Pancreas (tissue), 10 donors: Measurements from ENCODE around the gene BAHCC1. TPM values are rescaled to one million over a fixed set of nuclear protein-coding genes. Genes with fewer than 3 reads are reported as not detected.

Experiments used
- ATAC-seq, 4 donors: fragments of 200-7000 bp; cut with Tn5 transposase; one replicate each; pipeline versions ENCODE4 v1.8.0 to v1.9.1; 2020; ENCODE audit warnings: mild to moderate bottlenecking in 4 of 4, moderate library complexity in 4 of 4
- DNase-seq, 6 donors: peaks; one replicate each; pipeline ENCODE4 v3.0.0-alpha.2; 2020
- FAIRE-seq: peaks from 2 replicates; lab custom pipeline; 2012; peaks lifted over from hg19 to GRCh38; lab: Jason Lieb, UNC
- H3K27ac ChIP-seq, 4 donors: fragments of 200-600 bp; sonication (generic); 1 replicate in 3 of 4; 2 replicates in 1 of 4; pipeline versions ENCODE4 v1.5.0 to v1.8.0; 2020
- H3K27me3 ChIP-seq, 4 donors: fragments of 200-600 bp; one replicate each; pipeline ENCODE4 v1.8.0; 2021
- H3K36me3 ChIP-seq, 3 donors: fragments of 200-600 bp; sonication (generic) in 1 of 3; one replicate each; pipeline versions ENCODE4 v1.5.0 to v1.8.0; 2020 to 2021
- H3K4me1 ChIP-seq, 3 donors: fragments of 200-600 bp; one replicate each; pipeline ENCODE4 v1.8.0; 2021
- H3K4me3 ChIP-seq, 4 donors: fragments of 200-600 bp; sonication (generic) in 2 of 4; one replicate each; pipeline versions ENCODE4 v1.5.0 to v1.8.0; 2020 to 2021
- H3K9me3 ChIP-seq, 4 donors: fragments of 200-600 bp; one replicate each; pipeline ENCODE4 v1.8.0; 2021
- WGBS, 2 donors: extraction: QIAGEN DNeasy Blood & Tissue Kit; methylation state at CpG; one replicate each; pipeline ENCODE4 v1.1.7; 2013; 5-methylcytosine and 5-hydroxymethylcytosine counted together
- intact Hi-C, 3 donors: fragments of 100-400 bp; cut with DNase I; formaldehyde crosslinking; loops; one replicate each; pipeline versions ENCODE4 v1.11.1 to v1.14.2; 2022
- polyA plus RNA-seq, 2 donors: library from polyadenylated mRNA; stranded (reverse); fragments of 200-250 nt; gene quantifications; one replicate each; pipeline ENCODE4 v1.2.3, GENCODE V29; 2013
- total RNA-seq, 6 donors: library from RNA; stranded (reverse); fragmentation: NEBNext Ultra II Directional in 4 of 6; extraction: Animal tissue kit (Norgen Biotek cat#: 25700) in 4 of 6; gene quantifications; one replicate each; pipeline versions ENCODE4 v1.2.1 to v1.2.4, GENCODE V29; 2021 to 2023
- TF ChIP-seq, protein P1 (sequence below), 4 donors: fragments of 200-600 bp; sonication (generic) in 3 of 4; IDR thresholded peaks; one replicate each; pipeline versions ENCODE4 v1.5.0 to v1.8.0; 2021; ENCODE audit warnings: antibody characterized with exemption in 4 of 4
- donor health status: healthy with polysubstance abuse.
- donor health status: DM: no; HTN: no; CAD: no; lungs with moderate emphysema.
- donor health status: DM: no; HTN: no; CAD: no.
- donor health status: control.
- donor health status: control.
- donor health status: Bipolar disorder and iron deficiency.
- donor health status: DM: yes; HTN: yes; CAD: no.
- donor health status: DM: no; HTN: no; CAD: no.
- donor health status: DM: no; HTN: no; CAD: no.
- donor health status: DM: yes; HTN: yes; CAD: no.

BAHCC1 gene
- total and polyA plus RNA-seq, 8 donors = 8.0 to 24.1 (median 10.5) TPM

DNA sequence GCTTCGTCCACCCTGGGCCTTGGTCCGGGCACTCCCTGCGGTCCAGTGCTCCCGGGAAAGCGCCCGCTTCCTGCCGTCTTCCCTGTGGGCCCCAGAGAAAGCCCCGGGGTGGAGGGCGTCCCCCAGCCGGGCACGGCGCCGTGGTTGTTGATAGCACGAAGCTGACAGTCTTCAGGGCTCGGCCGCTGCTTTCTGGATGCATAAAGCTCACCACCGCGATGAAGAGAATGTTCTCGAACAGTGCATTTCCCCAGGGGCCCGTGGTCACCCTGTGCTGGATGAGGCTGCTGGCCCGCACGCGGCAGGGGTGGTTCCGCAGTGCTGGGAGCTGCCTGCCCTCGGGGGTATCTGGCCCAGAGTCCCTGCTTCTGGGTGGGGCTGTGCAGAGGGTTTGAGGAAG, 53.2 kb downstream of the BAHCC1 start:
- no peak for ATAC-seq
- H3K27me3 ChIP-seq = no peaks in the 10 kb centered on the region
- no peaks in the 10 kb centered on the region for H3K36me3 ChIP-seq
- H3K9me3 ChIP-seq = no peaks in the 10 kb centered on the region
- intact Hi-C loops = no loop called here
- no peak for DNase-seq
- TF ChIP-seq, protein P1, sequence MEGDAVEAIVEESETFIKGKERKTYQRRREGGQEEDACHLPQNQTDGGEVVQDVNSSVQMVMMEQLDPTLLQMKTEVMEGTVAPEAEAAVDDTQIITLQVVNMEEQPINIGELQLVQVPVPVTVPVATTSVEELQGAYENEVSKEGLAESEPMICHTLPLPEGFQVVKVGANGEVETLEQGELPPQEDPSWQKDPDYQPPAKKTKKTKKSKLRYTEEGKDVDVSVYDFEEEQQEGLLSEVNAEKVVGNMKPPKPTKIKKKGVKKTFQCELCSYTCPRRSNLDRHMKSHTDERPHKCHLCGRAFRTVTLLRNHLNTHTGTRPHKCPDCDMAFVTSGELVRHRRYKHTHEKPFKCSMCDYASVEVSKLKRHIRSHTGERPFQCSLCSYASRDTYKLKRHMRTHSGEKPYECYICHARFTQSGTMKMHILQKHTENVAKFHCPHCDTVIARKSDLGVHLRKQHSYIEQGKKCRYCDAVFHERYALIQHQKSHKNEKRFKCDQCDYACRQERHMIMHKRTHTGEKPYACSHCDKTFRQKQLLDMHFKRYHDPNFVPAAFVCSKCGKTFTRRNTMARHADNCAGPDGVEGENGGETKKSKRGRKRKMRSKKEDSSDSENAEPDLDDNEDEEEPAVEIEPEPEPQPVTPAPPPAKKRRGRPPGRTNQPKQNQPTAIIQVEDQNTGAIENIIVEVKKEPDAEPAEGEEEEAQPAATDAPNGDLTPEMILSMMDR (IDR thresholded peaks at IDR 0.05) = no peak
- H3K4me1 ChIP-seq = no peaks in the 10 kb centered on the region
- H3K27ac ChIP-seq = no peak overlapping the region
- 94 to 98% methylated on average over 25 of the region's 25 CpGs for WGBS, 2 donors
- FAIRE-seq = no peak
- no peak overlapping the region for H3K4me3 ChIP-seq

DNA sequence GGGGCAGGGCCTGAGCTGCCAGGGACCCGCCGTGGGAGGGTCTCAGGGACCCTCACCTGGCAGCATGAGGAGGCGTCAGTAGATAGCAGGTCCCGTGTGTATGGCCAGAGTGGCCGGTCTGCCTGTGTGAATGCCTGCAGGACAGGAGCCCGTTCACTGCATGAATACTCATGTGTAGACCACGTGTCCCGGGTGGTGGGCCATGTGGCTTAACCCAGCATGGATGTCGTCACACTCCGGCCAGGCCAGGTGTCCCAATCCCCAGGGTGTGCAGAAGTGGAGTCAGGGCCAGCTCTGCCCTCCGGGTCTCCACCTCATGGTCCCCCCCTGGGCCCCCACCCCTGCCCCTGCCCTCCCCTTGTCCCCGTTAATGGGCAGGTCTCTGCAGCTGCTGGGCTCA, 53.7 kb downstream of the BAHCC1 start:
- TF ChIP-seq, protein P1 (IDR thresholded peaks at IDR 0.05) = no peak
- ATAC-seq = no peak
- no peaks in the 10 kb centered on the region for H3K9me3 ChIP-seq
- DNase-seq = no peak
- 94 to 96% methylated on average over 12 of the region's 12 CpGs for WGBS, 2 donors
- no peak for FAIRE-seq
- no peak overlapping the region for H3K4me3 ChIP-seq
- no peaks in the 10 kb centered on the region for H3K27me3 ChIP-seq
- intact Hi-C loops = no loop called here
- H3K27ac ChIP-seq = no peak overlapping the region
- H3K4me1 ChIP-seq = no peaks in the 10 kb centered on the region
- no peaks in the 10 kb centered on the region for H3K36me3 ChIP-seq

DNA sequence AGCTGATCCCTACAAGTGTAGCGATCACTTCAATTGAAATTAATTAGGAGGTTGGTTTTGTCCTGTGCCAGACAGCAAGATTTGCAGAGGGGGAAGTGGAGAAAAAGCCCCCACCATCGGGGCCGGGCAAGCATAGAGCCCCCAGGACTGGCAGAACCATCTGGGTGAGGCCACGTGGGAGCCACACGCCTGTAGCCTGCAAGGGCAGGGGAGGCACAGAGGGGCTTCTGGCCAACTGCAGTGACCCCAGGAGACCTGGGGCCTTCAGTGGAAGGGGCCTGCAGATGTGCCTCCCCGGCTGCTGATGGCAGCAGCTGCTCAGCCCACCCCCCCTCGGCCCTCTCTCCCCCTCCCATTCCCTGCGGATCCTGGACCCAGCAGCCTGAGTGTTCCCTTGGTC, 54.1 kb downstream of the BAHCC1 start:
- Histone ChIP-seq H3K27ac (no peak overlapping the region), H3K4me3 (no peak overlapping the region), H3K36me3 (no peaks in the 10 kb centered on the region), H3K9me3 (no peaks in the 10 kb centered on the region), H3K4me1 (no peaks in the 10 kb centered on the region), H3K27me3 (no peaks in the 10 kb centered on the region)
- no peak for DNase-seq
- intact Hi-C loops = no loop called here
- ATAC-seq = no peak
- TF ChIP-seq, protein P1 (IDR thresholded peaks at IDR 0.05) = no peak
- FAIRE-seq = no peak
- WGBS, 2 donors = 84 to 86% methylated on average over 6 to 8 of the region's 8 CpGs

DNA sequence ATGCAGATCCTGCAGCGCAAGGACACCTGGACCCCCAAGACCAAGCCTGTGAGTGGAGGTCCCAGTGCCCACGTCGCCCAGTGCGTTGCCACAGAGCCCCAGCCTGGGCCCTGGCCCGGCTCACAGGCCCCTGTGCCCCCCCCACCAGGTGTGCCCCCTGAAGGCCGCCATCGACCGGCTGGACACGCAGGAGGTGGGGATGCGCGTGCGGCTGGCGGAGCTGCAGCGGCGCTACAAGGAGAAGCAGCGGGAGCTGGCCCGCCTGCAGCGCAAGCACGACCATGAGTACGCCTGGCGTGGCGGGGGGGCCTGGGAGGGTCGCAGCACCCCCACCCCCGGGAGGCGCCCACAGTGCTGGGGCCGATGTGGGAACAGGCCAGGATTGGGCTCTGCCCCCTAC, 56.6 kb downstream of the BAHCC1 start:
- TF ChIP-seq, protein P1 (IDR thresholded peaks at IDR 0.05) = no peak
- Histone ChIP-seq H3K9me3 (no peaks in the 10 kb centered on the region), H3K27me3 (no peaks in the 10 kb centered on the region), H3K4me3 (no peak overlapping the region), H3K27ac (no peak overlapping the region), H3K36me3 (peaks cover 0 to 4% (median 0%) of the 10 kb centered on the region in 3 donors), H3K4me1 (no peaks in the 10 kb centered on the region)
- 94 to 98% methylated on average over 22 to 26 of the region's 26 CpGs for WGBS, 2 donors
- ATAC-seq = no peak
- no peak for DNase-seq
- no peak for FAIRE-seq
- intact Hi-C loops = no loop called here

DNA sequence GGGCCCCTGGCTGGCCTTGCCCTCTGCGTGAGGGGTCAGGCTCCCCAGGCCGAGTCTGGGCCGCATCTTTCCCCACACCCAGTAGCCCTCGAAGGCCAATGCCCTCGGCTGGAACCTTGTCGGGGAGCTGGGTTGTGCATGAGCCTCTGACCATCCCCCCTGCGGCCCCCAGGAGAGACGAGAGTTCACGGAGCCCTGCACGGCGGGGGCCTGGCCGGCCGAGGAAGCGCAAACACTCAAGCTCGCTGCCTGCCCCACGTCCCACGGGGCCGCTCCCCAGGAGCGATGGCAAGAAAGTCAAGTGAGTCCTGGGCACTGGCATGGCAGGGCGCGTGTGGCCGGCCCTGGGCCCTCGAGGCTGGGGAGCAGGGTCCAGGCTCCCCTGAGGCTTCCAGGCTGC, 57.3 kb downstream of the BAHCC1 start:
- FAIRE-seq (no peak), ATAC-seq (no peak), DNase-seq (no peak)
- no peaks in the 10 kb centered on the region for H3K9me3 ChIP-seq
- no peak overlapping the region for H3K4me3 ChIP-seq
- intact Hi-C loops = no loop called here
- no peaks in the 10 kb centered on the region for H3K27me3 ChIP-seq
- no peaks in the 10 kb centered on the region for H3K4me1 ChIP-seq
- peaks cover 0 to 4% (median 0%) of the 10 kb centered on the region in 3 donors for H3K36me3 ChIP-seq
- WGBS, 2 donors = 94 to 96% methylated on average over 20 to 23 of the region's 23 CpGs
- TF ChIP-seq, protein P1 (IDR thresholded peaks at IDR 0.05) = no peak
- no peak overlapping the region for H3K27ac ChIP-seq
